HG03469 (cell line): ENCODE results near the gene VGLL4.
"Not testable (repeated sequence)": the region's sequence is repeated elsewhere in the genome, so short reads cannot be mapped to it uniquely, and the experiment has no call there.

ENCODE experiments used
- ATAC-seq: cut with Tn5 transposase; IDR thresholded peaks from one replicate; pipeline ENCODE4 v1.9.1; 2021; ENCODE audit warnings: mild to moderate bottlenecking, moderate library complexity, moderate number of reproducible peaks; ENCODE audit not compliant: unreplicated experiment

The VGLL4 gene

DNA sequence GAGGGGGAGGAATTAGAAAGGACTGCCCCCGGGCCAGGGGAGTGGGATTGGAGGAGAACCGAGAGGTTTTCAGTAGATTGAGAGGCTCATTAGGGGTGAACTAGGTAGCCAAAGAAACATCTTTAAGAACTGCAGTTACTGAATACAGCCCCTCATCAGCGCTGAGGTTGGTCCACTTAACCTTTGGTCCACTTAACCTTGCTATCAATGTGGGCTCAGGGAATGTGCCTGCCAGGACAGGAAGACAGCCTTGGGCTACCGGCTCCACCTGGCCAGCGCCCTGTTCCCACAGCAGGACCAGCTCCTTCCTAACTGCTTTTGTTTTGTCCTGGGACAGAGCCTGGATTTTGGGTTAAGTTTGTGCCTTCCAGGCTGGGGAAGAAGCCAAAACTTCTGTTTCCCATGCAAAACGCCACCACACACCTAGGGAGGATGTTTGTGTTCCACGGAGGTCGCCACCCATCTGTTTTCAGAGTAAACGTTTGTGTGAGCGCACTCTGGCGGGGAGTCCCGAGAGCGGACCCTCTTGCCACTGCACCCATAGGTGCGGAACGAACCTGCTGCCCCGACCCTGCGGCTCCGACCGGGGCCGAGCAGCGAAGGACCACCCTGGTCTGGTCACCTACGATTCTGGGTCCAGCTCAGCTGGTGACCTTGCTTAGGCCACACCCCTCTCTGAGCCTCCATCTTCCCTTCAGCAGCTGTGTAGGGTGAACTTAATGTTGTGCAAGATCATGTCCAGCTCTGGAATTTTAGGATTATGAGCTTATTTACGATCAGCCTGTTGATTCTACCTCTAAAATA lies 107.4 kb downstream of the VGLL4 start:
- no peak for ATAC-seq

DNA sequence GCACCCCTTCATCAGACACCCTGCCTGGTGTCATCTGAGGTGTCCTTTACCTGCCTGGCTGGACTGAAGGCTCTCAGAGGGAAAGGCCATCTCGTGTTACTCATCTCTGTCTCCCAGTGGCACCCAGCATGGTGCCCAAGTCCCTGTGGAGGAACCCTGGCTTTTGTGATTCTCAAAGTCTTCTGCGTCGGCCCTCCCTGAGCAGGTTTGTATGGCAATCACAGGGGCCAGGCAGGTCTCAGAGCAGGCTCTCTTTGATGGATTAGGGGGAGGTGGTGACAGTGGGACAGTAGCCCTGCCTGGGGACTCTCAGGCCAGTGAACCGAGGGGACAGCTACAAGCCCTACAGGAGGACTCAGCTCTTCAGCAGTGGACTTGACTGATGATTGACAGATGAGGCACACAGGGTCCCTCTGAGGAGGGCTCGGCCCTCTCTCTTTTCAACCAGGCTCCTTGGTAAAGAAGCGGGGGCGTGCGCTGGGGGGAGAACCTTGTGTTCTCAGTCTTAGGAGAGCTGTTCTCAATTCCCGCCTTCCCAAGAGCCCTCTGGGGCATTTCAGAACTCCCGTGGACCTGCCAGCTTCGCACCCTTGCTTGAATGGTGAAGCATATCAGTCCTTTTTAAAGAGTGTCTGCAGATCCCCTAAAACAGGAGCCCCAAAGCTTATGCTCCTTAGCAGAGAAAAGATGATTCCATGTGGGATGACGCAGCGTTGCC lies 108.3 kb downstream of the VGLL4 start:
- no peak for ATAC-seq

DNA sequence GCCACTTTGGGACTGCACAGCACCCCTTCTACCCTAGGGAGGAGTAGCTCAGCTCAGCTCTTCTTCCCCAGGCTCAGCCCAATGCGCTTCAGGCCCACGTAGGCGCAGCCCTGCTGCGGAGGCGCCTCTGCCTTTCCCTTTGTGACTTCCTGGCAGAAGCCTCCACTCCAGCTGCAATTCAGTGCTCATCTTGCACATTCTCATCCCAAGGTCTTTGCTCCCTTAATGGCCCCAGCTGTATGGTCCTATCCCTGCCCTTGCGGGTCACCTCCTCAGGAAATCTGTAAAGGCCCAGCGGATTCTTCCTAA lies 109.0 kb downstream of the VGLL4 start:
- no peak for ATAC-seq

DNA sequence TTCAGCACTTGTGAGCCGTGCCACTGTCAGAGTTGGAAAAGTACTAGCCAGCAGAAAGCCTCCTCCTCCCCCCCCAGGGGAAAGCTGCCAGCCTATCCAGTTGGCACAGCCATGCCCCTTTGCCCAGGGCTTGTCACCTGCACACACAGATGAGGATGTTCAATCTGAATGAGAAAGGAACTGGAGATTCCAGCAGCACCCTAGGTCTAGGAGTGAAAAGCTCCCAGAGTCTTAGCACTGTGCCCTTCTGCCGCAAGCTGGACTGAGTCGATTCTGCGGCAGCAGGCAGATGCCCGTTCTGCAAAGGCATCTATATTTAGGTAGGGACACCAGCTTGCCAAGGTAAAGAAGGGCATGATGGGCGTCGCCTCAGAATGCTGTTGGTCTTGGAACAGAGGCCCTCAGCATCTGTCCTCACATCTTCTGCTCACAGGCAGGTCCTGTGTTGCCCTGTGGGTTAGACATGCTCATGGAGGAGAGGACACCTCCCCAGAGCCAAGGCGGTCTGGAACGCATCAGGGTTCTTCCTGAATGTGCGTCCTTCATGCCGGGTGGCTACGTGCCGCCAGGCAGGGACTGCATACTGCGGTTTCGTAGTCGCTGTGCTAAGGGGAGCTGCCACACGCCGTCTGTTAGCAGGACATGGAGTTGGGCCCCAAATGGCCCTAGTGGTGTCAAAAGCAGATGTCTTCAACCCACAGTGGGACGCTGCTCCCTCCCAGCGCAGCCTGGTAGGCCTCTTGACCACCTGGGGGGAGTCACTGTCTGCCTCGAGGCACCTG lies 109.5 kb downstream of the VGLL4 start:
- no peak for ATAC-seq

DNA sequence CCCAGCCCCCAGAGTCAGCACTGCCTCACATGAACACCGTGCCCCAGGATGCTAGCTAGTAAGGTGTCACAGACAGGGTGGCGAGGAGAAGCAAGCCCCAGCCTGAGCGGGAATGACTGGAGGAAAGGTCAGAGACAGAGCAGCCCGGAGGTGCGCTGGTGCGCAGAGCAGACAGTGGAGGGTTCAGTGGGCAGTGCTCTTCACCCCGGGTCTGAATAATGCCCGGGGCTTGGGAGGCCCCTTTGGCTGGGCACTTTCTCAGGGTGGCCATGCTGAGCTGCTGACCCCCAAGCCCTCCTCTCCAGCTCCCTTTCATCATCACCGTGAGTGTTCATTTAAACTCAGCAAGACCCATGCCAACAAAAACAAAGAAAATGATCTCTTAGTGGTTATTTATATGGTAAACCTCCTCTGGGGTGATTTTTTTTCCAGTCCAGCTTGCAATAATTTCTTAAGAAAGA lies 110.8 kb downstream of the VGLL4 start:
- ATAC-seq: no peak

DNA sequence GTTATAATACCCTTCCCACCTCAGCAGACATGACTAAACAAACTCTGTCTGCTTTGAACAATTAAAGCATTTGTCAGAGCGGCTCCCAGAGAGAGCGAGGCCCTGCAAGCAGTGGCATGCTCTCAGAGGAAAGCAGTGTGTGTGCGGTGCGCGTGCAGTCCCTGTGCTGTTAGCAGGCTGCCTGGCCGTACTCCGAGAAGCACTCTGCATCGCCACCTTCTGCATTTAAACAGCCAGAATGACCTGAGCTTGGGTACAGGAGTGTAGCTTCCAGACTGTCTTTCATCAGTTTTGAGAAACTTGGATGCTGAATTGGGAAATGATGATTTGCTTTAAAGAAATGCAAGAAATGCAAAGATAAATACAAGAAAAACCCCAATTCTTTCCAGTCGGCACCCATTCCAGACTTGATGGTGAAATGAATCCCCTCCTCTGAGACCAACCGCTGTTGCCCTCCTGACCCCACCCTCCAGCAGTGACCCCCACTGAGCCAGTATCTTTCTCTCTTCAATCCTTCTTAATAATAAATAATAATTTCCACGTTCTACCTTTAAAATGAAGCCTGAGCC lies 113.5 kb downstream of the VGLL4 start:
- ATAC-seq: no peak

DNA sequence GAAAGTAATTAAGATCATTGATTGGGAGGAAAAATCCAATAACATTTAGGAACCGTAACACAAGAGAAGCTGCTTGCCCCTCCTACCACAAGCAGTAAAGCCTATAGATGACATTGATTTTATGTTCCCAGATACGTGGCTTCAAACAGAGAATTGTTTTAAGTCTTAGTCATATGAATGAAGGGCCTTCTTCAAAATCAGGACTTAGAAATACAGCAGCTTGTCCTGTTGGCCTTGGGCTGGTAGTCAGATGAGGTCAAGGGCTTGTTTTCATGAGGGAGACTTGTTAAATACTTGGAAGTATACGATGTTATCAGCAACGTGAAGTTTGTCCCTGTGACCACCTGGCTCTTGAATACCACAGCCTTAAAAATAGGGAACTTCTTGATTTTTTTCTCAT lies 114.4 kb downstream of the VGLL4 start:
- no peak for ATAC-seq

DNA sequence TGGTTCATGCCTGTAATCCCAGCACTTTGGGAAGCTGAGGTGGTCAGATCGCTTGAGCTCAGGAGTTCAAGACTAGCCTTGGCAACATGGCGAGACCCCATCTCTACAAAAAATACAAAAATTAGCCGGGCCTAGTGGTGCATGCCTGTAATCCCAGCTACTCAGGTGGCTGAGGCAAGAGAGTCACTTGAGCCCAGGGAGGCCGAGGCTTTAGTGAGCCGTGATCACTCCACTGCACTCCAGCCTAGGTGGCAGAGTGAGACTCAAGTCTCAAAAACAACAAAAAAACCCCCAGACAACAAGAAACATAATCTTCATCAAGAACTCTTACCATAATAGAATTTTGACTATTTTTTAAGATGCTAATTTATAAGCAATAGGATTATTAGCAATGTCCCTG lies 117.6 kb downstream of the VGLL4 start:
- not testable (repeated sequence) for ATAC-seq

DNA sequence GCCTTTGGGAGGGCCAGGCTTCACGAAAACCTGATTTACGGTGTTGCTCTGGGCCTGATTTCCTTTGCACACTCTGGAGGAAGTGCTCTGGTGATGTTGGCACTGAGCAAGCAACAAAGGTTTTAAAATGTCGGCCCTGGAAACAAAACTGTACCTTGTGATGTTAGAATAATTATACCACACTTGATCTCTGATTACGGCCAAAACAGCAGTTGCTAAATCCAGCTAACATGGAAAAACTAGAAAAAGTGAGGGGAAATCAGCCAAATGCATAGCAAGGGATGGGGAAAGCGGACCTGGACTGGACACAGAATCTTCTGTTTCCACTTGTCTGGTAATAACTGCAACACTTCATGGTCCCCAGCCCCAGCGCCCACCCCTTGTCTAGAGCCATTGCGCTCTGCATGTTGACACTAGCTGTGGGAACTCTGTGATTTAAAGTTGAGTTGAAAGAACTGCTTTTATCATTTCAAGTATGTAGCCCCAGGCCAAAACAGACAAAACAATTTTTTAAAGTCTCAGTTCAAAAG lies 120.1 kb downstream of the VGLL4 start:
- ATAC-seq: no peak

DNA sequence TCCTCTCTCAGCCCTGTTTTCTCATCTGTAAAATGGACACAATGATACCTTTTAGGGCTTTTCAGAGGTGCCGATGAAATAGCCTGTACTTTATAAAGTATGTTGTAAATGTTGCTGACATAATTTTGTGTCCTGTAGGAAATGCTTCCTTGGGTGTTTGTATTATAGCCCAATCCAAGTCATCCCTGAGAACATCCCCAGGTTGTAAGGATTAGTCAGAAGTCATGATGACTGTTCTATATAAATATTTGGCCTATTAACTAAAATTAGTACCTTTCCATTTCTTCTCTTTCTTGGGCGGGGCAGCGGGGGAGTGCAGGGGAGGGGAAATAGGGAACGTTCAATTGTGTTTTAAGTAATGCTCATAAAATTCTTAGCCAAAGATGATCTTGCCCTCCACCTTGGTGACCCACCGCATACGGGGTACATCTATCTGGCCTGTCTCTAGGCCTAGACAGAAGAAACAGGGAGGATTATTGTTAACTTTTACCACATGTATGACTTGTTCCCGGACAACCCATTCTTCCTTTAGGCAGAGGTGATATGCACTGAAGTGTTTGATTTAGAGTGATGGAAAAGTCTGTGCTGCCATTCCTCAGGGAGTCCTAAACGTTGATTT lies 120.7 kb downstream of the VGLL4 start:
- no peak for ATAC-seq

DNA sequence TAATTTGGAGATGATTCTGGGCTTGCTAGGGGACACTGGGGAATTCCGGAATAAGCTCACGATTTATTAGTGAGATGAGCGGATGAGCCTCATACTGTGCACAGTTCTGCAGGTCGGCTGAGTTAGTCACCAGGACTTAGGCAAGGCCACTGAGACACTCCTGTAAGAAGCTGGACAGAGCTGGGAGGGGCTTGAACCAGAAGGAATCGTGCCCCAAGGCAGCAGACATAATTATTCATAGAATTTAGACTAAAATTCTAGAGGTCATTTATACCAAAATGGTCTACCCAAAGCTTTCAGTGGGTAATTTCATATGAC lies 121.4 kb downstream of the VGLL4 start:
- ATAC-seq: no peak

DNA sequence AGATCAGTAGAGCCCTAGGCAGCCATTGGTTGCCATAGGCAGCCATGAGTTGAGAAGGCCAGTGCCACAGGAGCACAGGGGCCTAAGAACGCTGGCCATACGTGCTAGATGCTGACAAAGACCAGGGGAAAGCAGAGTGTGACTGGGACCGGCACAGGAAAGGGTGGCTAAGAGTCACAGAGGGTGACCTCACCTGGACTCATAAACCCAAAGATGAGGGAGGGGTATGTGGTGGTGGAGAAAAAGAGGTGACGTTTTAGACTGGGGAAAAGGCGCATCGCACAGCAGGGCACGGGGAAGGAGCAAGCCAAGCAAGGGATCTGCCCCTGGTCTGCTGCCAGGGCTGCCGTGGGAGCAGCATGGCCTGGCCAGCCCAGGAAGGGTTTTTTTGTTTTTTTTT lies 122.5 kb downstream of the VGLL4 start:
- ATAC-seq: no peak

DNA sequence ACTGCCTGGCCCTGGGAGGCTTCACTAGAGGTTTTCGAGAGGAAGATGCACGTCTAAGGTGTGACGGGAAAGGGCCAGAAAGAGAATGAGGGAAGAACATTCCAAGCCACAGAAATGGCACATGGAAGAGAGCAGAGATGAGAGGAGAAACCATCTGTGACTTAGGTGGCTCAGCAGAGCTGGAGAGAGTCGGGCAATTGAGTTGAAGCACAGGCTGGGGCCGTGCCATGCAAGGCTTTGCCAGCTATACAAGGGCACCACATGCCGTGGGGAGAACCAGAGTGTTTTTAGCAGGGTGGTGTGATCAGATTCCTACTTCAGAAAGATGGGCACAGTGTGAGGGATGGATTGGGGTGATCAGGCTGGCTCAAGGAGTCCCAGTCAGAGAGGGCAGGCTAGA lies 126.1 kb downstream of the VGLL4 start:
- ATAC-seq: no peak

DNA sequence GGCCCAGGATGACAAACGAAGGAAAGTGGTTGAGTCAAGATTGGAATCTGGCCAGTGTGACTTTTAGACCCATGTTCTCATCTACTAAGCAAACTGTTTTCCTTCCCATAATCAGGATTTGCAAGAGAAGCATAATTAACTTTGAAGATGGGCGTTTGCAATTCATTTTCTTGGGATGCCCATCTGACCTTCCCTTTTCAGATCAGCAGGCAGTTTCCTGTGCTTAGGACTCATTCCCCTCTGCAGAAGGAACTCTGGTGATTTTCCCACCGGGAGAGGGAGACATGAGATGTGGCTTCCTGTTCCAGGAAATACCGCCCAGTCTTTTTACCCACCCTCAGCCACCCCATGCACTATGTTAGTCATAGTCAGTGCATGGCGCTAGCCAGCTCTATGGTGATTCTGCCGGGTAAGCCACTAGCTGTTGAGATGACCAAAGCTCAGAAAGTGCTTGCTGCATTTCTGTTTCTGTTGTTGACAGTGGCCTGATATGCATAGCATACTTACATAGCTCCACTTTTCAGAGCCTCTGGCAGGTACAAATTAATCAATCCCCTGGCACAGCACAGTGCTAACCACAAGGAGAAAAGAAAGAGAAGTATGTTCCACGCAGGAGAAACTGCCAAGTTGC lies 129.4 kb downstream of the VGLL4 start:
- no peak for ATAC-seq

DNA sequence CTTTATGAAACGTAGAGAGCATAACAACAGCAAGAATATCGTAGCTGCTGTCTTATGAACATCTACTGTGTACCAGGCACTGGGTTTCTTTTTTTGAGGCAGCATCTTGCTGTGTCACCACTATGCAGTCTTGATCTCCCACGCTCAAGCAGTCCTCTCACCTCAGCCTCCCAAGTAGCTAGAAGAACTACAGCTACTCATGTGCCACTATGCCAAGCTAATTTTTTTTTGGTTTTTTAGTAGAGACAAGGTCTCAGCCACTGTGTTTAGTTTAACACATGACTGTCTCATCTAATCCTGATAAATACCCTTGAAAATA lies 129.9 kb downstream of the VGLL4 start:
- ATAC-seq: no peak

DNA sequence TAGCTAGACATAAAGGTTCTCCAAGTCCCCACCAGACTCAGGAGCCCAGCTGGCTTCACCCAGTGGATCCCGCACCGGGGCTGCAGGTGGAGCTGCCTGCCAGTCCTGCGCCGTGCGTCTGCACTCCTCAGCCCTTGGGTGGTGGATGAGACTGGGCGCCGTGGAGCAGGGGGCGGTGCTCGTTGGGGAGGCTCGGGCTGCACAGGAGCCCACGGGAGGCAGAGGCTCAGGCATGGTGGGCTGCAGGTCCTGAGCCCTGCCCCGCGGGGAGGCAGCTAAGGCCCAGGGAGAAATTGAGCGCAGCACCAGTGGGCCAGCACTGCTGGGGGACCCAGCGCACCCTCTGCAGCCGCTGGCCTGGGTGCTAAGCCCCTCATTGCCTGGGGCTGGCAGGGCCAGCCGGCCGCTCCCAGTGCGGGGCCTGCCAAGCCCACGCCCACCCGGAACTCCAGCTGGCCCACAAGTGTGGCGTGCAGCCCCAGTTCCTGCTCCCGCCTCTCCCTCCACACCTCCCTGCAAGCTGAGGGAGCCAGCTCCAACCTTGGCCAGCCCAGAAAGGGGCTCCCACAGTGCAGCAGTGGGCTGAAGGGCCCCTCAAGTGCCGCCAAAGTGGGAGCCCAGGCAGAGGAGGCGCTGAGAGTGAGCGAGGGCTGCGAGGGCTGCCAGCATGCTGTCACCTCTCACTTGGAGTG lies 130.4 kb downstream of the VGLL4 start:
- ATAC-seq: not testable (repeated sequence)

DNA sequence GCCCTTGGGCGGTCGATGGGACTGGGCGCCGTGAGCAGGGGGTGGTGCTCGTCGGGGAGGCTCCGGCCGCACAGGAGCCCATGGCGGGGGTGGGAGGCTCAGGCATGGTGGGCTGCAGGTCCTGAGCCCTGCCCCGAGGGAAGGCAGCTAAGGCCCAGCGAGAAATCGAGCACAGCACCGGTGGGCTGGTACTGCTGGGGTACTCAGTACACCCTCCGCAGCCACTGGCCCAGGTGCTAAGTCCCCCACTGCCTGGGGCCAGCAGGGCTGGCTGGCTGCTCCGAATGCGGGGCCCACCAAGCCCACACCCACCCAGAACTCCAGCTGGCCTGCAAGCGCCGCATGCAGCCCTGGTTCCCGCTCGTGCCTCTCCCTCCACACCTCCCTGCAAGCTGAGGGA lies 132.1 kb downstream of the VGLL4 start:
- not testable (repeated sequence) for ATAC-seq

DNA sequence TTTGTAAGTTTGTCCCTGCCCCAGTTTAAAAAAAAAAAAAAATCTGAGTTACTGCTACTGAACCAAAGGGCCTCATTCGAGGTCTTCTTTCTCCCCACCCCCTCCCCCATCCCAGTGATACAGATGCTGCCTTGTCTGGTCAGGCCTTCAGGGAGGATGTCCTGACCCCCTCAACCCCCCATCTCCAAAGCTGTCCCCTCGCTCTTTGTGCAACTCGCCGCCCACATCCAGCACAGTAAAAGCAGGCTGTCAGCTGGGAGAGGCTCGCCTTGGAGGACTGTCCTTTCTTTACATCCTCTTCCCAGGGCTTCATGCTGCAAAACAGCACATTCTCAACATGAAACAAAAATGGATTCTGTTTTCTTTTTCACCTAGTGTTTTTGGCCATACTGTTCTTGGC lies 133.4 kb downstream of the VGLL4 start:
- no peak for ATAC-seq

DNA sequence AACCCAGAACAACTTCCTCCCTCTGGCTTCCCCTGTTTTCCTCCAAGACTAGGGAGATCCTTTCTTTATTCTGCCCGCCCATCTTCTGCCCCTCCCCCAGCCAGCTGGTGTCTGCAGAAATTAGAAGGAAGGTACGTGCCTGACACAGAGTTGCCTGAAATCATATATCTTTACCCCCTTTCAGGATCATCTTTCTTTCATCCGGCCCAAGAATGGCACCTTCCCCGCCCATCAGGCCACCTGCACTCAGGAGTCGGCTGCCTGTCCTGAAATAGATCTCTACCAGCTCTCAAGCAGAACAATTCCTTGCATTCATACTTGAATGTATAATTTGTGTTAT lies 133.7 kb downstream of the VGLL4 start:
- ATAC-seq: no peak
